CD4-positive, alpha-beta T cell treated with Interleukin-17A for 4 hours (primary cell): ENCODE measurements around the gene NTRK3.

ENCODE experiments used
- DNase-seq: peaks from one replicate; pipeline ENCODE4 v3.0.0-alpha.2; 2020; ENCODE audit warnings: mixed read lengths

The NTRK3 gene

DNA sequence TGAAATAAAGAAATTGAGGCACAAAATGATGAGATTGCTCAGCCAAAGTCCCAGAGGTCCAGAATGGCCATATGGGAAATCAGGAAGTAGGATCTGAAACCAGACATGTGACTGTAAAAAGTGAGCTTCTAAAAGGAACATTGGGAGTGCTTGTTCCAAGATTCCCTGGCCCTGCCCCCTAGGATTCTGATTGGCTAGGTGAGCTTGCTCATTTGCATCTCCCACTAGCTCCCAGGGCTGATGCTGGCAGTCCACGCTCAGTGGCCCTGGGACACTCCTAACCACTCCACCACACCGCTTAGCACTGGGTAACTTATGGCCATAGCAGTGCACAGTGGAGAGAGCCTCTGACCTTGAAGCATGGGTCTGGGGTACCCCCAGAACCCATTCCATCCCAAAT is 326.7 kb downstream of the NTRK3 start:
- no peak for DNase-seq

DNA sequence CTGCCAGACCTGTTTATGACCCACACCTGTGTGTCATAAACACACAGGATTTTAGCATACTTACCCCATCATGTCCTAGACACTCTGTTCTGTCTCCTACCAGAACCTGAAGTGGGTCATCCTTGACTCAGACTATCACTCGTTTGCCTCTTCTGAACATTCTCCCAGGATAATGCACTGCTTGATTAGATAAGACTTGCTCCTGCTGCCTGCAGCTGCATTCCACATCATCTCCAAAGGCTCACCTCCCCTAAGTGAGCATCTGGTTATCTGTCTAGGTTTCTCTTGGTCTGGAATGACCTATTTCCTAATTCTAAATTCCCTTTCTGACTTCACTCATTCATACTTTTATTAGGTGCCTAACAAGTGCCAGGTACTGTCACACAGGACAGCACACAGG is 332.1 kb downstream of the NTRK3 start:
- no peak for DNase-seq

DNA sequence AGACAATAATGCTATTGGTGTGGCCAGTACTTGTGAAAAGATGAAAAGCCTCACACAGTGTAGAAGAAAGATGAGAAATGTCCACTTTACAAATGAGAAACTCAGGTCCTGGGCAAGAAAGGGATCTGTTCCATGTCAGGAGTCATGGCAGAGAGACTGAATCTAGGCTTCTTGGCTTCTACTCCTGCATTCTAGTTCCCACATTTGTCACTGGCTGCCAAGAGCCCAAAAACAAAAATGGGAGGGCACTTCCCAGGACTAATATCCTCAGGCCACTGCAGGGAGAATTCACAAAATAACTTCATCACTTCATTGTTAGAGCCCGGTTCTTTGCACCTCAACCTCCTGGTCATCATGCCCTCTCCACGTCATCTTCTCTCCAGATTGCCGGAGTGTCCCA is 337.5 kb downstream of the NTRK3 start:
- DNase-seq = no peak

DNA sequence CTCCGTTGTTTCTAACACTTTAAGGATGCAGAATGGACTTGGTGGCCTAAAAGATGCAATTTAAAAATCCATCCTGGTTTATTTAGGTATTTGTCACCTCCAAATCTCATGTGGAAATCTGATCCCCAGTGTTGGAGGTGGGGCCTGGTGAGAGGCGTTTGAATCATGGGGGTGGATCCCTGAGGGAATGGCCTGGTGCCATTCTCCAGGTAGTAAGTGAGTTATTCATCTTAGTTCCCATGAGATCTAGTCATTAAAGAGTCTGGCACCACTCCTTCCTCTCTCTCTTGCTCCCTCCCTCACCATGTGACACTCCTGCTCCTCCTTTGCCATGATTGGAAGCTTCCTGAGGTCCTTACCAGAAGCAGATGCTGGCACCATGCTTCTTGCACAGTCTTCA is 339.1 kb downstream of the NTRK3 start:
- DNase-seq = no peak

DNA sequence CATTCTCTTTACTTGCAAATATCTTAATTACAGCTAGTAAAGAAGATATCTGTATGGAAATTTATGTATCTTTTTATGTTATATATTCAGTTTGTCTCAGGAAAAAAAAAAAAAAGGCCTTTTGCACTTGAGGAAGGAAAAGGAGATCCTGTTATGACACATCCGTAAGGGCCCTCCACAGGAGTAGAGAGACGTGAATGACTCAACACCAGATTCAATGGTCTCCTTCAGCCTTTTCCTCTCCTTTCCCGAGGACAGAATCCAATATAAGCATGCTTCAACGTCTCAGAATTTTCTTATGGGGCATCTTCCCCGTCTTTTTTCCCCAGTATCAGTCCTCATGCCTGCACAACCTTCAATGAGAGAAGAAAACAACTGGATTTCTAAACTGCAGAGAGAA is 340.3 kb downstream of the NTRK3 start:
- DNase-seq = no peak

DNA sequence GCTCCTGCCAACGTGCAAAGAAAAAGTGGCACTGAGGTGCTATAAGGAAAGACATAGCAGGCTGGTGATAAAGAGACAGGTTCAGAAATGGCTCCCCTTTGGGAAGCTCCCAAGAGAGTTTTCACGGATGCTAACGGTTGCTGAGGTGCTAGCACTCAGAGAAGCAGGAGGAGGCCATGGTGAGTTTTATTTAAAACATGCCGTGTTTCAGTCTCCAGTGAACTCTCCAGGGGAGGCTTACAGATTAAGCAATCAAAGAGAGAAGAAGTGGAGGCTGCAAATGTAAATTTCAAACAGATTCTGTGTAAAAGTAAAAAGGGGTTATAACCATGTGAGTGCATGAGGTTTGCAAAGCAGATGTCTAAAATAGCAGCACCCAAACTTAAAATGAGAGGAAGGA is 346.2 kb downstream of the NTRK3 start:
- no peak for DNase-seq

DNA sequence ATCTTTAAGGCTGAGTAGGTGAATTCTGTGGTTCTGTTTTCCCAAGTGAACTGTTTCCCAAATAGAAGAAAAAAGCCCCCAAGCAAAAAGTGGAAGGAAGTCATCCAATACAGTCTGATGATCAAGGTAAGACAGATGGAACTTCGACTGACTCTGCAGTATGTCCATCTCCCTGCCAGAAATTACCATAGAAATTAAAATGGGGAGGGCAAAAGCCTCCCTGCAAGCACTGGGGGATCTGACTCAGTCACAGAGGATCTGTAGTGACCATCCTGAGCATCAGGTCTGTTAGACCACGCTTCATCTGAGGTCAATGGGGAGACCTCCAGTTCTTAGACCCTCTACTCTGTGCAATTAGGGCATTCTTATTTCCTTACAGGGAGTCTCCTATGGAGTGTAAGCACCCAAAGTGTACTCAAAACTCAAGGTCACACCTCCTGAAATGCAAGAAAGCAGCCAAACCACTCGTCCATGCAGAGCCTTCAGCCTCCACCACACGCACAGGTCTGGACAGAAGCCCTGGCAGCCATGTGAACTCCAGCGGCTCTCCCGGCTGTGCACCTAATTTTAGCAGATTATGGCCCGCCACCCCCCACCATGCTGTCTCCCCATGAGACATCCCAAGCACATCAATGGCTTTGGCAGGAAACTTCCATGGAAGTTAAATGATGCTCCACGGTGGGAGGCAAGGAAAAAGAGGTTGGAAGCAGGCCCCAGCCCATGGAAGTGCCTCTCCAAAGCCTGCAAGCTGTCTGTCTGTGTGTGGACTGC is 348.7 kb downstream of the NTRK3 start:
- DNase-seq = no peak

DNA sequence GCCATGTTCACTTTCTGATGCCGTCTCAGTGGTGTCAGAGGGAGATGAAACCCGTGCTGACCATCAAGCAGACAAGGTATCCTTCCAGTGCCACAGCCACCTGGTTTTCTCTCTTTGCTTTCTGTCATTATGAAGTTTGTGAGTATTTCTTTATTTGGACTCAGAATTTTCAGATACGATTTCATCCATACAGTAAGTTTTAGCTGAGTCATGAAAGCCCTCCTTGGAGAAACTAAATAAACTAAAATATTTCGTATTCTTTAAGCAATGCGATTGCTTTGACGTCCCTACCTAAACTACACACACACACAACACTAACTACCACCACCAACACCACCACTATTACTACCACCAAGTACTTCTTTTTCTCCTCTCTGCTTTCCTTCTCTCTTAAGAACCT is 350.1 kb downstream of the NTRK3 start:
- no peak for DNase-seq

DNA sequence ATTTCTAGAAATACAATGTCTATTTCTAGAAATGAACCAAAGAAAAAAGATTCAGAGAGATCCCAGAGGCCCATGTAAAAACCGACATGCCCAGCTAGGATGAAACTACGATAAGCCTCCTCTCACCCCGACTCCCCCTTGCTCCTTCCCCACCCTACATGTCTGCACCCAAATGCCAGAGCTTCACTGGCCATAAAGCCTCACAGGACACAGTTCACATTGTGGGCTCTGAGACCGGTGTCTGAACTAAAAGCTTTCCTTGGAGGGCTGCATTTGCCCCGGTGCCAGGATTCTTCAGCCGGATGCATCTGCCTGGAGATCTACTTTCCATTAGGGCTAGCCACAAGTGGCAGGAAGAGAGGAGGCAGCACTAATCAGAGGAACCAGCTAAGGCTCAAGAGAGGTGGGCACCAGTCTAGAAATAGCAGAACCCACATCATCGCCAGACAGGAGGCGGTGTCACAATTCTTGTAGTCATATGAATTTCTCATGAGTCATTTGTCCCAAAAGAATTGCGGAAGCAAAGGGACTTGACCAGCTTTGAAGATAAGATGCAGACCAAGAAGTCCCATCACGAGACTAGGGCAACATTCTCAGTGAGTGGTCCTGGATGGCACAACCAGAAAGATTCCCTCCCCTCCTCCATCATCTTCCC is 353.6 kb downstream of the NTRK3 start:
- DNase-seq = no peak

DNA sequence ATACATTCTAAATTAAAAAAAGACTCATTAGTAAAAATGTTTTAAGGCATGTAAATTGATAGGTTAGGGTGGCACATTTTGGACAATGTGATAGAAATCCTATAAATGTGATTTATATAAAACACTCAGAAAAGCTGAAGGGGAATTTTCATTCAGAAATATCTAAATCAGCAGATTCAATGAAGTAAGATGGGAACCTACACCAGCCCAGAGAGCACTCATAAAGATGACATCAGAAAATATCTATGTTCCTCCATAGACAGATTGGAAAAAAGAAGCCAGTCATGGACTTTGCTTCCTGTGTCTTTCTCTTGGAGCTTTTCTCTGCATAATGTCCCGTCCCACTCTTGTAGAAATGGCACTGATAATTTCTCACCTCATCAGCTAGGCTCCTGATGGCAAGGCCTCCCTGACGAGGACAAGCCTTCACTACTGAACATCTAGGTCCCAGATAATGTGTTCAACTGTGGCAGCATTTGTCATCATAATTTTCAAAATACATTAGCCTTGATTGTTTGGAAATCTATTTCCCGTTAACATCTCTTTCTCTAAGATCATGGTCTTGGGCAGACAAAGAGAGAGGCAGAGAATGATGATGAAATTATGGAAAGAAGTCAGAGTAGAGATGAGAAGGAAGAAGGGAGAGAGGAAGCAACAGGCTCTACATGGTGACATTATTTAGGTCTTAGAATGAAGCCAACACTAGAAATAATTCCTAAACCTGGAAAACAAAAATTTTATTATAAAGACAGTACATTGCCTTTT is 354.4 kb downstream of the NTRK3 start:
- DNase-seq = no peak

DNA sequence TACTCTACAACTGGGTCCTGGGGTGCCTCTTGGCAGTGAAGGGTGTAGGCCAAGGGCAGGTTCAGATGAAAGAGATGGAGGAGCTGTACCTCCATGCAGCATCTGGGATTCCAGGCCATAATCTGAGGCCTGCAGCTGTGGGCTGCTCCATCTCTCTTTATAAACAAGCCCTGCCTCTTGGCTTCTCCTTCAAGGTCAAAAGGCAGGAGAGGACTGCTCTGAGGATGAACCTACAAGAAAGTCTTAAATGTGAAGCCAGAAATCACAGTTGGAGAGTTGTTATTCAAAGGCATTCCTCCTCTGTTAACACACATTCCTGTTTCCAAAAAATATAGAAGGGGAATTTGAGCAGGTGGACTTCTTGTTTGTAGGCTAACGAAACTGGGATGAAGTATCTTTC is 355.5 kb downstream of the NTRK3 start:
- no peak for DNase-seq

DNA sequence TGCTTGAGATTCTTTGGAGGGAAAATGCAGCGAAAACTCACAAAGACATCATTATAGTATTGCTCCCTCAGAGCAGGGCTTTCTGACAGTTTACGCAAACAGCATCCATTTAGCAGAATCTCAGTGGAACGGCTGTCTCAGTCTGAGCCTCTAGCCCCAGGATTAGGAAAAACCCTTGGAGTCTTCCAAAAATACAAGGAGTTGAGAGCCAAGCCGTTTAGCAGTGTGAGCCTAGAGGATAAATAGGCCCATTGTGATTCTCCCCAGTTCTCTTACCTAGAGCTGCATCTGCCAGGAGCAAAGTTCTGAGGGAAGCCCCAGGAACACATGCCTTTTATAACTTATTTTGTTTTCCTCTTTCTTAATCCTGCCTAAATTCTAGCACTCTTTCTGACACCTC is 359.6 kb downstream of the NTRK3 start:
- no peak for DNase-seq

DNA sequence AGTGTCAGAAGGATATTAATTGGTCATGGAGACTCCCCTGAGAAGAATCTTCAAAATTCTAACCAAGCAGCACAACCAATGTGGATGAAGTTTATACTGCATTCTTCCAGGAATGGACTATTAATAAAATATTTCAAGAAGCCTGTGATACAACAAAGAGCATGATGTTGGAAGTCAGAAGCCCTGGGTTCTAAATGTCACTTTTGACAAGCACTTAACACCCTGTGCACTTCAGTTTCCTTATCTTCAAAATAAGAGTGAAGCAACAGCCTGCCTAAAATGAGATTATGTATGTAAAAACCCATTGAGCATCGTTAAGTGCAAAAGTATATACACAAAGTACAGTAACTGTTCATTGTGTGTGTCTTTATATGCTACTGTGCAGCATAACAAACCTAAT is 369.4 kb downstream of the NTRK3 start:
- DNase-seq = no peak

DNA sequence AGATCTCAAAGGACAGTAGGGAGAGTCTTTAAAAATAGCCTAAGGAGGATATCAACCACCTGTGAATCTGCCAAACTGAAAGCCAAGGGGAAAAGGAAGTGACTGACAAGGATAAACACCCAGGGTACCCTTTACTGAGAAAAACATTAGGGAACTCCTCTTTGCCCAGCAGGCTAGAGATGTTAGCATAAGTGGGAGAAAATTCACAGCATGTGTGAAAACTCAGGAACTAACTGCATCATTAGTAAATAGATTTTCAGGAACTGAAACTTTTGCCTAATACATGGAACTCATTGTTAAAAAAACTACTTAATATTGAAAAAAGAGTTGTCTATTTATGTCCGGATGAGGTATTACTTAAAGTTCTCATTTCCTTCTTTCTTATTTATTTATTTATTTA is 375.5 kb downstream of the NTRK3 start:
- no peak for DNase-seq

DNA sequence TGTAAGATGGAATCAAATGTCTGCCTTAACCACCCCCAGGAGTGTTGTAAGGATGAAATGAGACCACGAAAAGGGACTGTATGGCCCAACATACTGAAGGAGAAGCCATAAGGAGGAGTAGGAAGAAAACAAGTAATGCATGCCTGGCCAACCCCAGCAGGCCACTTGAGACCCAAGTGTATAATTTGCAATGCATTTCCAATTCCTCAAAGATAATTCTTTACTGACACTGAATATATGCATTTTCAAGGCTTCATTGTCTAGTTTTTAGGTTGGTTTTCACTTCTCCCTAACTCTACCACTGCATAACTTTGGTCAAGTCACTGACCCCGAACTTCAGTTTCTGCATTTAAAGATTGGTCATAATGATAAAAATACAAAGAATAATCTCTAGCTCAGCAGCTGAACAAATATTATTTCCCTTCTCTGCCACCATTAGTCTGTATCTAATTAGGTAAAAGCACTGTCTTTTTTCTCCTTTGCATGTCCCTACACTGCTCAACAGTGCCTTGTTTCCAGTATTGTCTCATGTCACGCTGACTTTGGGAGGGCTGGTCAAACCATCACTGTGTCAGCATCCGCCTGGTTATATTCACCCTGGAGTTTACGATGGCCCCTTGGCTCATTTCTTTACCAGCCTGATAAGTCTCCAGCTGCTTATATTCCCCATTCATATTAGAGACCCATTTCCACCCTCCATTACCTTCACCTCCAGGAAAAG is 378.6 kb downstream of the NTRK3 start:
- DNase-seq = no peak

DNA sequence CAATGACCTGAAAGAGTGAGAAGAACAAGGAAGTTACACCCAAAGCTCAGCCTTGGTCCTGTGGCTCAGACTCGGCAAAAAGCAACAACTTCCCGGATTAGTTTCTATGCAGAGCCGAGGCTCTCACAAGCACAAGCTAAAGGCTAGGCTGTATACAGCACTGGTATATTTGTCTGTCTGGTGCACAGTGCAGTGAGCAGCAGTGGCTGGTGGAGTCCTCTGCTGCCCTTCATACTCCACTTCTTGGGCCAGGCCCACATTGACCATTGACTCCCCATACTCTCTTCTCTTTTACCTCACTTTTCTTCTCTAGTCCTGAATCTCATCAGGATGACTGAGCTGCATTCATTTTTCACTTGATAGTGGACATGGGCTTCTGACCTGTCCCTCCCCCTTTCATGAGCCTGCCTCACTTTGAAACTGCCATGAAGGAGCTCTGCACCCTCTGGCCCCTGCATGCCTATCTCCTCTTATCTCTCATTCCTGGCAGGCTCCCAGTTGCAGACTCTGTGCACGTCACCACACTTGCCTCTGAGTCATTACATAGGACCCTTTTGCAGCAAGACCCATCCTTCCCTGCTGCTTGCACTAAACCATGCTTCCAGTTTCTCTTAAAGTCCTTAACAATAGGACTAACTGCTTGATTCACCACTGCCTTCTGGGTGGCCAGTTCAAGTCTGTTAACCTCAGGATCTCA is 379.3 kb downstream of the NTRK3 start:
- DNase-seq = no peak

DNA sequence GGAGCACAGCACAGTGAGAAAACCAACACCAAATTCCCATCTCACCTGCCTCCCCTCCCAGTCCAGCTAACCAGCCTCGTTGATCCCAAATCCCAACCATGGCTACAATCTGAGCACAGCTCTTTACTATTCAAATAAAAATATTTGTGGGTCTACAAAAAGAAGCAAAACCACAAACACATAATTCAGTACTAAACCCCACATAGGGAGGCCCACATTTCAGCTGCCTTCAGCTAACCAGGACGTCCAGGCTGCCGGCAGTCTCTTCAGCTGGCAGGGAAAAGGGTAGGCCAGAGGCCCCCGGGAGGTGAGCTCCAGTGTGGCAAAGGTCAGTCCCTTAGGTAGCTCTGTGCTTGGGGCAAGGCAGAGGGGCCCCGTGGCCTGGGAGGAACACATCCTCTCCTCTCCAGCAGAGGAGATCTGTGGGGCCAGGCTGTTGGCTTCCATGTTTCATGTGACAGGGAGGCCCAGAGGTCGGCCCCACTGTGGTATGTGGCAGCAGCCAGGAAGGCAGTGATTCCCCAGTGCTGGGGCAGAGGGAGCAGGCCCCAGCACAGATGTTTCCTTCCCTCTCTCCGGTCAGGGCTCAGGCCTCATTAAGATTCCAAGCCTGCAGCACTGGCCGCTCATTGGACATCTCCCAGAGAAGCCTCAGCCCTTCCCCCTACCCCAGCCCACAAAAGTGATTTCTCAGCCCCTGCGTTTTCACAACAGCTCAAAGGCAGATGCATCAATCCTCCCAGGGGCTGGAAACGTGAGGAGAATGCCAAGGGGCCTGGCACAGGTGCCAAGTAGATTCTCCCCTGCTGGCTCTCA is 381.4 kb downstream of the NTRK3 start:
- DNase-seq = no peak

DNA sequence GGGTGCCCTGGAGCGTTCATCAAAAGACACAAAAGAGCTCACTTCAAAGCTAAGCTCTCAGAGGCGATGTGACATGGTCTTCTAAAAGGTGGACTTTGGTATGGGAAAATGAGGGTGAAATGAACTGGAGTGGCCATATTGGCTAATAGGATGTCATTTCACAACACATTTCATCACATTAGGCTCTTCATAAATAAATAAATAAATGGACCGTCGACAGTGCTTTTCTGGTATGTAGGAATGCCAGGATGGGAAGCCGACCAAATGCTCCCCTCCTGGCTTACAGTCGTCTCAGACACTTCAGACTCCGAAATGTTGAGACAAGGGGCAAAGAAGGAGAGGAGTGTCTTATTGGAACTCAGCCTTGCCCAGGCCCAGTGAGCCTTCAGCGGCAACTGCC is 383.0 kb downstream of the NTRK3 start:
- no peak for DNase-seq

DNA sequence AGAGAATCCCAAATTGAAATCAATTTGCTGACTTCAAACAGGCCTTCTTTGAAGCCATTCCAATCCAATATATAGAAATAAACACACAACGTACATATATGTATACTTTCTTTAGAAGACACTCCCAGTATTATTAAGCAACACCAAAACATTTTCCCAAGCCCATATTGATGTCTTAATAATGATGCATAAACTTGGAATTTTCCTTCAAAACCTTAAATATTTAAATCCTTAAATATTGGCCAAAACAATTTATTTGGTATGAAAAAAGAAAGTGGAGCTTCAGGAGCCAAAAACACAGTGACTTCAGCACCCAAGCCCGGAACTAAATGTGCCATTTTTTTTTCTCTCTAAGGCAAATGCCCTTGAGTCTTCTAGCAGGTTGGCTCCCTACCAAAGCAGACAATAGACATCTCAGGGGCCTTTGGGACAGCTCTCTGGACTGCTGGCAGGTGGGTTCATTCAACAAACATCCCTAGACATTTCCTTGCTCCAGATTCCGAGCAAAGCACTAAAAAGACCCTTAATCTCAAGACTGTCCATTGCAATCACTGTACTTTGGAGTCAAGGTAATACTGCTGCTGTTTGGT is 384.7 kb downstream of the NTRK3 start:
- no peak for DNase-seq

DNA sequence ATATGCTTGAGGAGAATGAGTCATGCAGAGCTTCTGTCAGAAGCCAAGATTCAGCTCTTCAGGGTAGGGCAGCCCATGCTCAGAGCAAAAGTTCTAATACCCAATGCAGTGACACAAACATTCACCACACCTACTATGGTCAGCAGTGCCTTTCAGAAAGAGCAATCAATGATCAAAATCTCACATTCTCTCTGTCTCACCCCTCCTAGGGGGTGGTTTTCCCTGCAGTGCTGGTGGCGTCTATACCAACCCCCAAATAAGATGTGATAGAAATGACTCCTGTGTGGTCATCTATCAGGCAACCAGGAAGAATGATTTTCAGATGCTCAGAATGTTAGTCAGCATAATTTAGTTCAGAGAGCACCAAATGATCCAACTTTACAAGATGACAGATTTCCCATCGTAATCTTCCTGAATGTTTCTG is 385.3 kb downstream of the NTRK3 start:
- no peak for DNase-seq

DNA sequence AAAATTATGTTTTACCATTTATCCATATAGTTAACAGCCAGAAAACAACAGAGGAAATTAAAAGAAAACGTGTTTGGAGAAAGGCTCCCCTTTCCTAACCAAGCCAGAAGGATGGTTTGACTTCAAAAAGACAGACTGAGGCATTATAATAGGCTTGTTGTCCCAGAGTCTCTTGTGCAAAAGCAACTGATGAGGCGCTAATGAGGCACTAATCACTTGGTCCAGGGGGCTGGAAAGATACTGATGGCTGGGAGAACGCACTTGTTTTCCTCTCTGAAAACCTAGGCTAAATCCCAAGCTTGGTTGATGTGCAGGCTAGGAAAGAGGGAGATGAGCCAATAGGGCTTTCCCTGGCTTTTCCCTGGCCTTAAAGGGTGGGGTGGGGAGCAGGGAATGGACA is 389.6 kb downstream of the NTRK3 start:
- DNase-seq = no peak
